Stimulated activated CD4-positive, alpha-beta T cell treated with anti-CD3 and anti-CD28 coated beads, Interleukin-2, amount 100 ng/mL, for 4 hours (primary cell): ENCODE data around the gene COL6A2.
A peak's percentile ranks its signal among the peaks of the same experiment; 100 is the strongest.
"Not testable (repeated sequence)": the region's sequence is repeated elsewhere in the genome, so short reads cannot be mapped to it uniquely, and the experiment has no call there.

ENCODE experiments used
- DNase-seq: peaks from one replicate; pipeline ENCODE4 v3.0.0-alpha.2; 2020; ENCODE audit warnings: low read depth

COL6A2 gene

GRCh38 chr21:46097336-46098293 lies at the start of gene COL6A2:
COL6A2 (plus strand) TSS chr21:46098112.
- peak; percentile 32 for DNase-seq

- DNase-seq, result no peak
Observed at GRCh38 chr21:46048926-46049889, 48.7 kb upstream of the COL6A2 start.

- DNase-seq, result no peak
Observed at GRCh38 chr21:46049890-46050667, 47.8 kb upstream of the COL6A2 start.

GRCh38 chr21:46050668-46051378 lies 47.1 kb upstream of the COL6A2 start:
- no peak for DNase-seq

GRCh38 chr21:46051379-46051770 lies 46.5 kb upstream of the COL6A2 start:
- DNase-seq, result no peak

- no peak for DNase-seq
Observed at GRCh38 chr21:46051821-46052675, 45.9 kb upstream of the COL6A2 start.

- DNase-seq, result peak; percentile 7
Observed at GRCh38 chr21:46052703-46053651, 44.9 kb upstream of the COL6A2 start.

GRCh38 chr21:46054031-46054430 lies 43.9 kb upstream of the COL6A2 start:
- no peak for DNase-seq

GRCh38 chr21:46054451-46054881 lies 43.4 kb upstream of the COL6A2 start:
- no peak for DNase-seq

- DNase-seq, result no peak
Observed at GRCh38 chr21:46055863-46056281, 42.0 kb upstream of the COL6A2 start.

GRCh38 chr21:46056450-46056903 lies 41.4 kb upstream of the COL6A2 start:
- no peak for DNase-seq

GRCh38 chr21:46057111-46057709 lies 40.7 kb upstream of the COL6A2 start:
- no peak for DNase-seq

- no peak for DNase-seq
Observed at GRCh38 chr21:46057710-46058241, 40.1 kb upstream of the COL6A2 start.

- DNase-seq, result no peak
Observed at GRCh38 chr21:46058431-46059145, 39.3 kb upstream of the COL6A2 start.

GRCh38 chr21:46059195-46059594 lies 38.7 kb upstream of the COL6A2 start:
- DNase-seq, result no peak

GRCh38 chr21:46059711-46060455 lies 38.0 kb upstream of the COL6A2 start:
- DNase-seq, result not testable (repeated sequence)

- DNase-seq, result no peak
Observed at GRCh38 chr21:46060596-46061061, 37.3 kb upstream of the COL6A2 start.
